ENCODE data around the gene VIL1. TPM values are rescaled to one million over a fixed set of nuclear protein-coding genes. Genes with fewer than 3 reads are reported as not detected.

VIL1 gene
- total RNA-seq, 1 experiment from 2014 or later: not detected

- H3K36me3 ChIP-seq (ENCODE audit: insufficient read depth, low read length, poor library complexity, severe bottlenecking): no peaks in the 10 kb centered on the region
- no peak for TF ChIP-seq EZH2 (IDR thresholded peaks at IDR 0.05; ENCODE audit: borderline replicate concordance, low read depth, low read length, poor library complexity, severe bottlenecking)
- TF ChIP-seq, protein P1, sequence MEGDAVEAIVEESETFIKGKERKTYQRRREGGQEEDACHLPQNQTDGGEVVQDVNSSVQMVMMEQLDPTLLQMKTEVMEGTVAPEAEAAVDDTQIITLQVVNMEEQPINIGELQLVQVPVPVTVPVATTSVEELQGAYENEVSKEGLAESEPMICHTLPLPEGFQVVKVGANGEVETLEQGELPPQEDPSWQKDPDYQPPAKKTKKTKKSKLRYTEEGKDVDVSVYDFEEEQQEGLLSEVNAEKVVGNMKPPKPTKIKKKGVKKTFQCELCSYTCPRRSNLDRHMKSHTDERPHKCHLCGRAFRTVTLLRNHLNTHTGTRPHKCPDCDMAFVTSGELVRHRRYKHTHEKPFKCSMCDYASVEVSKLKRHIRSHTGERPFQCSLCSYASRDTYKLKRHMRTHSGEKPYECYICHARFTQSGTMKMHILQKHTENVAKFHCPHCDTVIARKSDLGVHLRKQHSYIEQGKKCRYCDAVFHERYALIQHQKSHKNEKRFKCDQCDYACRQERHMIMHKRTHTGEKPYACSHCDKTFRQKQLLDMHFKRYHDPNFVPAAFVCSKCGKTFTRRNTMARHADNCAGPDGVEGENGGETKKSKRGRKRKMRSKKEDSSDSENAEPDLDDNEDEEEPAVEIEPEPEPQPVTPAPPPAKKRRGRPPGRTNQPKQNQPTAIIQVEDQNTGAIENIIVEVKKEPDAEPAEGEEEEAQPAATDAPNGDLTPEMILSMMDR (conservative IDR thresholded peaks at IDR 0.05; ENCODE audit: low read depth, low read length): no peak
- H3K27me3 ChIP-seq (replicated peaks; ENCODE audit: insufficient read depth, low read depth, low read length, poor library complexity): no peaks in the 10 kb centered on the region
- peak overlapping the region; percentile 36 for H3K4me3 ChIP-seq (ENCODE audit: low read depth, low read length, poor library complexity, severe bottlenecking)
- no peaks in the 10 kb centered on the region for H3K9me3 ChIP-seq (ENCODE audit: low read depth, low read length, poor library complexity, severe bottlenecking)
- no TSS peak for BruUV-seq (replicated peaks)
- H3K4me1 ChIP-seq (ENCODE audit: insufficient read depth, low read length, poor library complexity, severe bottlenecking): peaks cover 6% of the 10 kb centered on the region
- ChIA-PET CTCF (interaction anchor here (0.6 kb wide), 1 partner anchor 30 kb away, joined by 5 read pairs; no protein-coding TSS in a partner anchor), POLR2A (ENCODE audit: low non-redundant PET) (no interaction called here)
- intact Hi-C loops (cut with micrococcal nuclease; ENCODE audit: unreplicated experiment): loop anchor here (5.0 kb wide), 1 partner anchor 200 kb away; no protein-coding TSS in a partner anchor
- peak; percentile 62 for DNase-seq (ENCODE audit: low spot score)
- H3K27ac ChIP-seq (ENCODE audit: low read depth, low read length, poor library complexity, severe bottlenecking): no peak overlapping the region
These were observed 31.3 kb upstream of the VIL1 start for GRCh38 chr2:218387369-218388194.

- H3K27ac ChIP-seq (ENCODE audit: low read depth, low read length, poor library complexity, severe bottlenecking): no peak overlapping the region
- H3K4me1 ChIP-seq (ENCODE audit: insufficient read depth, low read length, poor library complexity, severe bottlenecking): peaks cover 6% of the 10 kb centered on the region
- no peak overlapping the region for H3K4me3 ChIP-seq (ENCODE audit: low read depth, low read length, poor library complexity, severe bottlenecking)
- no peaks in the 10 kb centered on the region for H3K27me3 ChIP-seq (replicated peaks; ENCODE audit: insufficient read depth, low read depth, low read length, poor library complexity)
- DNase-seq (ENCODE audit: low spot score): no peak
- intact Hi-C loops (cut with micrococcal nuclease; ENCODE audit: unreplicated experiment): loop anchor here (5.0 kb wide), 1 partner anchor 202 kb away; no protein-coding TSS in a partner anchor
- CTCF ChIA-PET: no interaction called here
- BruUV-seq (replicated peaks): no TSS peak
- POLR2A ChIA-PET (ENCODE audit: low non-redundant PET): no interaction called here
- no peak for TF ChIP-seq EZH2 (IDR thresholded peaks at IDR 0.05; ENCODE audit: borderline replicate concordance, low read depth, low read length, poor library complexity, severe bottlenecking)
- TF ChIP-seq, protein P1 (conservative IDR thresholded peaks at IDR 0.05; ENCODE audit: low read depth, low read length): no peak
- H3K9me3 ChIP-seq (ENCODE audit: low read depth, low read length, poor library complexity, severe bottlenecking): no peaks in the 10 kb centered on the region
- no peaks in the 10 kb centered on the region for H3K36me3 ChIP-seq (ENCODE audit: insufficient read depth, low read length, poor library complexity, severe bottlenecking)
These were observed 29.4 kb upstream of the VIL1 start for GRCh38 chr2:218389333-218390150.

GRCh38 chr2:218391202-218391601, 27.7 kb upstream of the VIL1 start:
- POLR2A ChIA-PET (ENCODE audit: low non-redundant PET): no interaction called here
- no peak for DNase-seq (ENCODE audit: low spot score)
- intact Hi-C loops (cut with micrococcal nuclease; ENCODE audit: unreplicated experiment): no loop called here
- TF ChIP-seq, protein P1 (conservative IDR thresholded peaks at IDR 0.05; ENCODE audit: low read depth, low read length): no peak
- TF ChIP-seq EZH2 (IDR thresholded peaks at IDR 0.05; ENCODE audit: borderline replicate concordance, low read depth, low read length, poor library complexity, severe bottlenecking): no peak
- Histone ChIP-seq H3K36me3 (ENCODE audit: insufficient read depth, low read length, poor library complexity, severe bottlenecking) (no peaks in the 10 kb centered on the region), H3K27ac (ENCODE audit: low read depth, low read length, poor library complexity, severe bottlenecking) (no peak overlapping the region), H3K4me1 (ENCODE audit: insufficient read depth, low read length, poor library complexity, severe bottlenecking) (peaks cover 13% of the 10 kb centered on the region), H3K4me3 (ENCODE audit: low read depth, low read length, poor library complexity, severe bottlenecking) (no peak overlapping the region), H3K27me3 (replicated peaks; ENCODE audit: insufficient read depth, low read depth, low read length, poor library complexity) (no peaks in the 10 kb centered on the region), H3K9me3 (ENCODE audit: low read depth, low read length, poor library complexity, severe bottlenecking) (no peaks in the 10 kb centered on the region)
- no TSS peak for BruUV-seq (replicated peaks)
- CTCF ChIA-PET: no interaction called here
